Activated B cell treated with CpG ODN at 0.5 μM for 24 hours (primary cell): ENCODE results near the gene XPO5. TPM values are rescaled to one million over a fixed set of nuclear protein-coding genes. Genes with fewer than 3 reads are reported as not detected.

ENCODE experiments used
- ATAC-seq: fragments of 200-7000 bp; cut with Tn5 transposase; one replicate; pipeline ENCODE4 v1.10.0; 2021; ENCODE audit warnings: low read depth, mild to moderate bottlenecking, moderate library complexity
- CTCF ChIA-PET: fragments of 350-600 bp; sonication (Branson Sonifier 250); formaldehyde crosslinking; loops from one replicate; lab custom pipeline; 2021; ENCODE audit warnings: antibody characterized with exemption; lab: Charles Lee
- POLR2A ChIA-PET: fragments of 350-600 bp; sonication (Branson Sonifier 250); formaldehyde crosslinking; loops from one replicate; lab custom pipeline; 2021; ENCODE audit warnings: antibody characterized with exemption; lab: Charles Lee
- DNase-seq: peaks from one replicate; pipeline ENCODE4 v3.0.0; 2022
- H3K27ac Mint-ChIP-seq: one replicate; pipeline ENCODE4 v1.8.0; 2020; ENCODE audit warnings: mixed read lengths
- H3K27me3 Mint-ChIP-seq: one replicate; pipeline ENCODE4 v1.8.0; 2021; ENCODE audit warnings: mixed read lengths
- H3K36me3 Mint-ChIP-seq: one replicate; pipeline ENCODE4 v1.8.0; 2021; ENCODE audit warnings: low read depth, mixed read lengths
- H3K4me1 Mint-ChIP-seq: one replicate; pipeline ENCODE4 v1.8.0; 2021; ENCODE audit warnings: mixed read lengths
- H3K4me3 Mint-ChIP-seq: one replicate; pipeline ENCODE4 v1.8.0; 2020; ENCODE audit warnings: mild to moderate bottlenecking, mixed read lengths
- H3K9me3 Mint-ChIP-seq: one replicate; pipeline ENCODE4 v1.8.0; 2020; ENCODE audit warnings: mixed read lengths
- CTCF ChIP-seq: fragments of 200-600 bp; IDR thresholded peaks from one replicate; pipeline ENCODE4 v1.8.0; 2022; ENCODE audit warnings: antibody characterized with exemption, mild to moderate bottlenecking
- intact Hi-C: fragments of 100-400 bp; cut with micrococcal nuclease; formaldehyde crosslinking; loops from one replicate; pipeline ENCODE4 v1.15.1; 2024
- total RNA-seq: library from RNA; stranded (reverse); gene quantifications from 2 replicates; pipeline ENCODE4 v1.2.3, GENCODE V29; 2022

XPO5 gene
- total RNA-seq, 1 donor from 2014 or later = 59.4 TPM

GRCh38 chr6:43515808-43516207 lies 60.0 kb downstream of the XPO5 start:
- ChIA-PET CTCF (interaction anchor here (2.6 kb wide), 1 partner anchor 9 kb away, joined by 13 read pairs; no protein-coding TSS in a partner anchor), POLR2A (interaction anchor here (0.5 to 2.5 kb wide), 6 partner anchors 60 to 462 kb away, joined by 3 to 11 read pairs (median 4); partner anchors contain the start of genes ABCC10, POLH, XPO5 and ZNF318)
- Mint-ChIP-seq H3K4me3 (no peak overlapping the region), H3K27ac (peak overlapping the region; percentile 54), H3K4me1 (peaks cover 29% of the 10 kb centered on the region), H3K27me3 (no peaks in the 10 kb centered on the region), H3K36me3 (peaks cover 46% of the 10 kb centered on the region), H3K9me3 (no peaks in the 10 kb centered on the region)
- no peak for TF ChIP-seq CTCF
- DNase-seq (no peak), ATAC-seq (no peak)
- intact Hi-C loops = loop anchor here (2.0 to 10.0 kb wide), 6 partner anchors 255 to 951 kb away; partner anchors contain the start of genes MEA1, NFKBIE, SRF and UBR2

DNA sequence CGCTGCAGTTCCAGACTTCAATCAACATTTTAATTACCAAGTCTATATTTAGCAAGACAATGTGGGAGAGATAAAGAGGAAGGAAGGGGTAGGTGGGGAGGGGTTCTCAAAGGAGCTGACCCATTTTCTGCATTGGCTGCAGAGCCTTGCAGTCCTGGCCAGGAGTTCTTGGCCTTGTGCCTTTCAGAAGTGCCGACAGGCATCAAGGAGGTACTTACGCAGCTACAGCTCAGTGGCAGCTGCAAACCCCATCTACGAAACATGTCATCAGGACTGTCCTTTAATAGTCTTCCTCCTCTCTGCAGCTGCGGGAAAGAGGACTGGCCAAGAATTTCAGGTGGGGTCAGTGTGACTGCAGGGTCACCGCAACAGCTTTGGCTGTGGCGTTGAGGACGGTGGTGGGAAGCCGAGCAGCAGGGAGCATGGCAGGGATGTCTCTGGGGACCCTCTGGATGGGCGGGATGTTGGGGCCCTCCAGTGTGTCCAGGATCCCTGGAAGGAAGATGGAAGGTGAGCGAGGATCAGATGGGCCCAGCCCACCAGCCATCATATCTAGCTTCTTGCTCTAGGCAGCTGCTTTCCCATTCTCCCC lies 63.9 kb downstream of the XPO5 start:
- Mint-ChIP-seq H3K27ac (no peak overlapping the region), H3K27me3 (peaks cover 9% of the 10 kb centered on the region), H3K4me1 (peaks cover 45% of the 10 kb centered on the region), H3K36me3 (peaks cover 47% of the 10 kb centered on the region), H3K9me3 (no peaks in the 10 kb centered on the region), H3K4me3 (no peak overlapping the region)
- intact Hi-C loops = loop anchor here (5.0 to 10.0 kb wide), 4 partner anchors 265 to 947 kb away; partner anchors contain the start of genes NFKBIE and UBR2
- ATAC-seq (no peak), DNase-seq (no peak)
- no peak for TF ChIP-seq CTCF
- POLR2A ChIA-PET = interaction anchor here (1.9 kb wide), 1 partner anchor 35 kb away, joined by 11 read pairs; the partner anchor contains the start of gene TJAP1
- CTCF ChIA-PET = no interaction called here

GRCh38 chr6:43510827-43511163 lies 65.0 kb downstream of the XPO5 start:
- H3K4me1 Mint-ChIP-seq = peaks cover 41% of the 10 kb centered on the region
- ChIA-PET CTCF (interaction anchor here (1.4 kb wide), 1 partner anchor 7 kb away, joined by 4 read pairs; no protein-coding TSS in a partner anchor), POLR2A (interaction anchor here (1.0 to 1.5 kb wide), 3 partner anchors 10 to 765 kb away, joined by 3 to 4 read pairs (median 3); partner anchors contain the start of gene TBCC)

GRCh38 chr6:43509984-43510826 lies 65.6 kb downstream of the XPO5 start, which contains the start of gene LRRC73:
Gene LRRC73, minus strand, starts transcription at chr6:43510346. Its CDS starts 561 bp downstream, at chr6:43509785.
- CTCF ChIA-PET = interaction anchor here (1.4 kb wide), 1 partner anchor 8 kb away, joined by 4 read pairs; no protein-coding TSS in a partner anchor
- Mint-ChIP-seq H3K4me3 (peak within 1 kb of the TSS; percentile 81), H3K4me1 (peaks cover 35% of the 10 kb centered on the region), H3K27me3 (peaks cover 9% of the 10 kb centered on the region), H3K36me3 (peaks cover 47% of the 10 kb centered on the region), H3K9me3 (no peaks in the 10 kb centered on the region), H3K27ac (peak within 1 kb of the TSS; percentile 3)
- intact Hi-C loops = loop anchor here (5.0 to 10.0 kb wide), 5 partner anchors 143 to 945 kb away; partner anchors contain the start of genes NFKBIE, UBR2 and ZNF318
- POLR2A ChIA-PET = interaction anchor here (0.5 to 1.5 kb wide), 9 partner anchors 9 to 765 kb away, joined by 3 to 15 read pairs (median 4); partner anchors contain the start of genes ABCC10, CNPY3, CUL7 and TBCC
- ATAC-seq (peak; percentile 79), DNase-seq (peak; percentile 90)
- TF ChIP-seq CTCF = no peak

More at GRCh38 chr6:43510827-43511163, 65.0 kb downstream of the XPO5 start:
- ATAC-seq (no peak), DNase-seq (no peak)
- H3K27me3 Mint-ChIP-seq = peaks cover 9% of the 10 kb centered on the region
- H3K9me3 Mint-ChIP-seq = no peaks in the 10 kb centered on the region
- no peak for TF ChIP-seq CTCF
- H3K27ac Mint-ChIP-seq = no peak overlapping the region
- H3K4me3 Mint-ChIP-seq = peak overlapping the region; percentile 81
- H3K36me3 Mint-ChIP-seq = peaks cover 48% of the 10 kb centered on the region
- intact Hi-C loops = loop anchor here (5.0 to 10.0 kb wide), 4 partner anchors 263 to 946 kb away; partner anchors contain the start of genes NFKBIE and UBR2
